GM23338 (cell line): Measurements from ENCODE around the gene CHN1. TPM values are rescaled to one million over a fixed set of nuclear protein-coding genes. Genes with fewer than 3 reads are reported as not detected.

Experiments used
- ATAC-seq: fragments of 200-7000 bp; cut with Tn5 transposase; 3 replicates; pipeline ENCODE4 v1.9.1; 2020
- DNase-seq: peaks from one replicate; pipeline ENCODE4 v3.0.0-alpha.2; 2015; ENCODE audit warnings: low spot score
- H2AFZ ChIP-seq: fragments of 200-600 bp; sonication (generic); 2 replicates; pipeline ENCODE4 v1.8.0; 2016; ENCODE audit warnings: antibody characterized with exemption, mild to moderate bottlenecking, moderate library complexity
- H3F3A ChIP-seq: fragments of 200-600 bp; sonication (generic); replicated peaks from 2 replicates; pipeline ENCODE4 v1.8.0; 2017; ENCODE audit warnings: antibody characterized with exemption, mixed run types, low read depth
- H3K27ac ChIP-seq: fragments of 200-600 bp; sonication (generic); 2 replicates; pipeline ENCODE4 v1.6.1; 2016; ENCODE audit warnings: low read depth
- H3K27me3 ChIP-seq: fragments of 200-600 bp; sonication (generic); 2 replicates; pipeline ENCODE4 v1.8.0; 2016; ENCODE audit warnings: mild to moderate bottlenecking, mixed run types, moderate library complexity; ENCODE audit not compliant: insufficient read depth
- H3K36me3 ChIP-seq: fragments of 200-600 bp; sonication (generic); 2 replicates; pipeline ENCODE4 v1.8.0; 2016; ENCODE audit warnings: mild to moderate bottlenecking; ENCODE audit not compliant: insufficient read depth
- H3K4me1 ChIP-seq: fragments of 200-600 bp; sonication (generic); 2 replicates; pipeline ENCODE4 v1.8.0; 2016; ENCODE audit warnings: mild to moderate bottlenecking, moderate library complexity; ENCODE audit not compliant: insufficient read depth
- H3K4me2 ChIP-seq: fragments of 200-600 bp; sonication (generic); 2 replicates; pipeline ENCODE4 v1.7.1; 2017; ENCODE audit warnings: mixed run types
- H3K4me3 ChIP-seq: fragments of 200-600 bp; sonication (generic); 2 replicates; pipeline ENCODE4 v1.6.1; 2016; ENCODE audit warnings: mixed run types
- H3K79me2 ChIP-seq: fragments of 200-600 bp; sonication (generic); replicated peaks from 2 replicates; pipeline ENCODE4 v1.8.0; 2017; ENCODE audit warnings: mild to moderate bottlenecking; ENCODE audit not compliant: insufficient read depth
- H3K9me2 ChIP-seq: fragments of 200-600 bp; sonication (generic); 2 replicates; pipeline ENCODE4 v1.8.0; 2017; ENCODE audit not compliant: insufficient read depth
- H4K20me1 ChIP-seq: fragments of 200-600 bp; sonication (generic); replicated peaks from 2 replicates; pipeline ENCODE4 v1.8.0; 2017; ENCODE audit warnings: mild to moderate bottlenecking; ENCODE audit not compliant: insufficient read depth
- H3K27ac Mint-ChIP-seq: 2 replicates; pipeline ENCODE4 v1.8.0; 2020; ENCODE audit warnings: inconsistent platforms, mild to moderate bottlenecking, moderate library complexity, mixed read lengths
- H3K27me3 Mint-ChIP-seq: 3 replicates; pipeline ENCODE4 v1.8.0; 2022; ENCODE audit warnings: low read depth, mild to moderate bottlenecking, moderate library complexity, mixed read lengths, inconsistent platforms; ENCODE audit not compliant: insufficient read depth, poor library complexity
- H3K36me3 Mint-ChIP-seq: 3 replicates; pipeline ENCODE4 v1.8.0; 2021; ENCODE audit warnings: low read depth, mild to moderate bottlenecking, inconsistent platforms, moderate library complexity, mixed read lengths
- H3K4me1 Mint-ChIP-seq: 3 replicates; pipeline ENCODE4 v1.8.0; 2020; ENCODE audit warnings: mild to moderate bottlenecking, inconsistent platforms, mixed read lengths
- H3K4me3 Mint-ChIP-seq: 3 replicates; pipeline ENCODE4 v1.8.0; 2021; ENCODE audit warnings: moderate library complexity, mild to moderate bottlenecking, inconsistent platforms, mixed read lengths
- H3K9me3 Mint-ChIP-seq: 3 replicates; pipeline ENCODE4 v1.8.0; 2020; ENCODE audit warnings: moderate library complexity, mild to moderate bottlenecking, inconsistent platforms, mixed read lengths
- CREB1 ChIP-seq: fragments of 250-450 bp; sonication (Bioruptor Pico); IDR thresholded peaks from 2 replicates; pipeline ENCODE4 v1.5.0; 2020; ENCODE audit warnings: low read depth, mild to moderate bottlenecking, moderate library complexity
- NANOG ChIP-seq: IDR thresholded peaks from 2 replicates; pipeline ENCODE4 v1.6.1; 2016; ENCODE audit warnings: antibody characterized with exemption, borderline replicate concordance
- POLR2AphosphoS5 ChIP-seq: IDR thresholded peaks from 2 replicates; pipeline ENCODE4 v1.6.1; 2016; ENCODE audit warnings: antibody characterized with exemption, low read depth
- STAT1 ChIP-seq: IDR thresholded peaks from one replicate; pipeline ENCODE4 v1.6.1; 2016; ENCODE audit warnings: antibody characterized with exemption; ENCODE audit not compliant: unreplicated experiment
- ZNF114 ChIP-seq: fragments of 250-450 bp; sonication (Bioruptor Pico); IDR thresholded peaks from 2 replicates; pipeline ENCODE4 v1.5.0; 2020; ENCODE audit warnings: mild to moderate bottlenecking, moderate library complexity
- ZNF331 ChIP-seq: fragments of 250-450 bp; sonication (Bioruptor Pico); IDR thresholded peaks from 2 replicates; pipeline ENCODE4 v1.5.0; 2020; ENCODE audit warnings: low read depth, mild to moderate bottlenecking, moderate library complexity
- ZNF462 ChIP-seq: fragments of 250-450 bp; sonication (Bioruptor Pico); IDR thresholded peaks from 2 replicates; pipeline ENCODE4 v1.5.0; 2020; ENCODE audit warnings: mild to moderate bottlenecking, moderate library complexity
- polyA plus RNA-seq: library from polyadenylated mRNA; unstranded; fragments of >200 nt; fragmentation: Nextera tagmentation; extraction: Ambion mirVana; gene quantifications from 2 replicates; pipeline ENCODE4 v1.2.1, GENCODE V29; 2016
- total RNA-seq: library from RNA; depleted of rRNA; stranded (reverse); fragments of >200 nt; shearing (Covaris generic); gene quantifications from 2 replicates; pipeline ENCODE4 v1.2.3, GENCODE V29; 2014
- TF ChIP-seq, protein P1 (sequence below): IDR thresholded peaks from 2 replicates; pipeline ENCODE4 v1.6.1; 2016; ENCODE audit warnings: antibody characterized with exemption
- TF ChIP-seq, protein P2 (sequence below), 2 experiments: fragments of 200-600 bp in 1 of 2; sonication (generic) in 1 of 2; conservative IDR thresholded peaks; 2 replicates each; pipeline versions ENCODE4 v1.5.1 to v1.6.1; 2016 to 2017; ENCODE audit warnings: antibody characterized with exemption in 2 of 2, low read depth in 2 of 2, mild to moderate bottlenecking in 2 of 2, moderate library complexity in 1 of 2
- TF ChIP-seq, protein P3 (sequence below): IDR thresholded peaks from one replicate; pipeline ENCODE4 v1.6.1; 2018; ENCODE audit warnings: antibody characterized with exemption; ENCODE audit not compliant: unreplicated experiment

The CHN1 gene
- total and polyA plus RNA-seq, 2 experiments from 2014 or later, result 28.1 to 36.5 TPM

GRCh38 chr2:175034716-175035115 is 29.5 kb upstream of the CHN1 start (continued):
- no peak for TF ChIP-seq ZNF462 (CRISPR knock-in tag)
- TF ChIP-seq, protein P1, sequence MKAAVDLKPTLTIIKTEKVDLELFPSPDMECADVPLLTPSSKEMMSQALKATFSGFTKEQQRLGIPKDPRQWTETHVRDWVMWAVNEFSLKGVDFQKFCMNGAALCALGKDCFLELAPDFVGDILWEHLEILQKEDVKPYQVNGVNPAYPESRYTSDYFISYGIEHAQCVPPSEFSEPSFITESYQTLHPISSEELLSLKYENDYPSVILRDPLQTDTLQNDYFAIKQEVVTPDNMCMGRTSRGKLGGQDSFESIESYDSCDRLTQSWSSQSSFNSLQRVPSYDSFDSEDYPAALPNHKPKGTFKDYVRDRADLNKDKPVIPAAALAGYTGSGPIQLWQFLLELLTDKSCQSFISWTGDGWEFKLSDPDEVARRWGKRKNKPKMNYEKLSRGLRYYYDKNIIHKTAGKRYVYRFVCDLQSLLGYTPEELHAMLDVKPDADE, result no peak
- no peak for TF ChIP-seq CREB1
- TF ChIP-seq NANOG, result no peak
- no peak for TF ChIP-seq POLR2AphosphoS5
- no peak for TF ChIP-seq ZNF331 (CRISPR knock-in tag)
- TF ChIP-seq ZNF114 (CRISPR knock-in tag), result no peak

DNA sequence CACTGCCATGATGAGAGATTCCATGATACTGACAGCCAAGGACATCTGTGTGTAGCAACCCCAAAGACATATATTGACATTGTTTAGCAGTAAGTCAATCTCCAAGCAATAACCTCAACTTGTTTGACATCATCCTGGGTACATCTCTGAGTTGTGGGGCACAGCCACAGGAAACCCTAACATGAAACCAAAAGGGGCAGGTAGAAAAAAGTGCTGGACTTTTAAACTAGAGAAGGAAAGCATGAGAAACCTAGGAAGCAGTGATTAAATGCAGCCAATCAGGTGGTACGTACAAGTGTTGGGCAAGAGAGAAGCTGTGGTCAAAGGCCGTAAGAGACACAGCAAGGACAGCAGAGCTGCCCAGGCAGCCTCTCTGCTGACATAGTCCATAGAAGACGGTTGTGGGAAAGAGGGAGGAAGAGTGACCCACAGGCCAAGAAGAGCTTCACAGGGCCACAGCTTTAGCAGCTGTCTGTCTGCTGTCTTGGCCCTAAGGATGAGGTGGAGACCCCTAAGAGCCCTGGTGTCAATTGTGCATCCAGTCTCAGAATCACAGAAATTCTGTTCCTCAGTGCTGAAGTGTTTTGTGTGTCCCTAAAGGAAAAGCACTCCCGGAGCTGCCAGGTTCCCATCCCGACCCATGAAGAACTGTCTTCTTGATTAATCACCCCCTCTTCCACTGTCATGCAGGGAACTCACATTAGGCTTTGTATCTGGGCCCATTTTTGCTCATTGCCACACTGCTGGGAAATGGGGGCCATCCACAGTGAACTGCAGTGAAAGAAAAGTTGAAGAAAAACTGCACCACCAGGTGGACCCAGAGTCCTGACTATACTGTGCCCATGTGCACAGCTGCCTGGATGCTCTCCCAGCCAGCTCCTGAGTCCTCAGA is 25.4 kb upstream of the CHN1 start:
- peak overlapping the region; percentile 54; the same call in 1 of the 2 replicates for H2AFZ ChIP-seq

More for the DNA sequence above, 25.4 kb upstream of the CHN1 start:
- Histone ChIP-seq H3K9me2 (no peaks in the 10 kb centered on the region), H4K20me1 (no peaks in the 10 kb centered on the region; the same call in 1 of the 2 replicates), H3K27me3 (no peaks in the 10 kb centered on the region), H3K4me1 (peaks cover 5% of the 10 kb centered on the region; the same call in 1 of the 2 replicates), H3K4me3 (no peak overlapping the region), H3K4me2 (no peak overlapping the region), H3K27ac (no peak overlapping the region), H3K36me3 (no peaks in the 10 kb centered on the region), H3K79me2 (no peaks in the 10 kb centered on the region), H3F3A (no peaks in the 10 kb centered on the region)
- Mint-ChIP-seq H3K4me1 (peaks cover 17% of the 10 kb centered on the region; the same call in 2 of the 3 replicates), H3K27me3 (peaks cover 2% of the 10 kb centered on the region), H3K4me3 (no peak overlapping the region), H3K36me3 (no peaks in the 10 kb centered on the region), H3K27ac (no peak overlapping the region; the same call in 1 of the 2 replicates), H3K9me3 (no peaks in the 10 kb centered on the region)
- ATAC-seq (peak; percentile 98), DNase-seq (peak; percentile 82)
- TF ChIP-seq STAT1, result no peak
- TF ChIP-seq CREB1, result no peak
- TF ChIP-seq ZNF114 (CRISPR knock-in tag), result no peak
- TF ChIP-seq, protein P2, sequence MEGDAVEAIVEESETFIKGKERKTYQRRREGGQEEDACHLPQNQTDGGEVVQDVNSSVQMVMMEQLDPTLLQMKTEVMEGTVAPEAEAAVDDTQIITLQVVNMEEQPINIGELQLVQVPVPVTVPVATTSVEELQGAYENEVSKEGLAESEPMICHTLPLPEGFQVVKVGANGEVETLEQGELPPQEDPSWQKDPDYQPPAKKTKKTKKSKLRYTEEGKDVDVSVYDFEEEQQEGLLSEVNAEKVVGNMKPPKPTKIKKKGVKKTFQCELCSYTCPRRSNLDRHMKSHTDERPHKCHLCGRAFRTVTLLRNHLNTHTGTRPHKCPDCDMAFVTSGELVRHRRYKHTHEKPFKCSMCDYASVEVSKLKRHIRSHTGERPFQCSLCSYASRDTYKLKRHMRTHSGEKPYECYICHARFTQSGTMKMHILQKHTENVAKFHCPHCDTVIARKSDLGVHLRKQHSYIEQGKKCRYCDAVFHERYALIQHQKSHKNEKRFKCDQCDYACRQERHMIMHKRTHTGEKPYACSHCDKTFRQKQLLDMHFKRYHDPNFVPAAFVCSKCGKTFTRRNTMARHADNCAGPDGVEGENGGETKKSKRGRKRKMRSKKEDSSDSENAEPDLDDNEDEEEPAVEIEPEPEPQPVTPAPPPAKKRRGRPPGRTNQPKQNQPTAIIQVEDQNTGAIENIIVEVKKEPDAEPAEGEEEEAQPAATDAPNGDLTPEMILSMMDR (conservative IDR thresholded peaks at IDR 0.05; ENCODE audit: low read depth in 2 of 2), result peak; percentile 61 to 82
- no peak for TF ChIP-seq NANOG
- TF ChIP-seq, protein P3, sequence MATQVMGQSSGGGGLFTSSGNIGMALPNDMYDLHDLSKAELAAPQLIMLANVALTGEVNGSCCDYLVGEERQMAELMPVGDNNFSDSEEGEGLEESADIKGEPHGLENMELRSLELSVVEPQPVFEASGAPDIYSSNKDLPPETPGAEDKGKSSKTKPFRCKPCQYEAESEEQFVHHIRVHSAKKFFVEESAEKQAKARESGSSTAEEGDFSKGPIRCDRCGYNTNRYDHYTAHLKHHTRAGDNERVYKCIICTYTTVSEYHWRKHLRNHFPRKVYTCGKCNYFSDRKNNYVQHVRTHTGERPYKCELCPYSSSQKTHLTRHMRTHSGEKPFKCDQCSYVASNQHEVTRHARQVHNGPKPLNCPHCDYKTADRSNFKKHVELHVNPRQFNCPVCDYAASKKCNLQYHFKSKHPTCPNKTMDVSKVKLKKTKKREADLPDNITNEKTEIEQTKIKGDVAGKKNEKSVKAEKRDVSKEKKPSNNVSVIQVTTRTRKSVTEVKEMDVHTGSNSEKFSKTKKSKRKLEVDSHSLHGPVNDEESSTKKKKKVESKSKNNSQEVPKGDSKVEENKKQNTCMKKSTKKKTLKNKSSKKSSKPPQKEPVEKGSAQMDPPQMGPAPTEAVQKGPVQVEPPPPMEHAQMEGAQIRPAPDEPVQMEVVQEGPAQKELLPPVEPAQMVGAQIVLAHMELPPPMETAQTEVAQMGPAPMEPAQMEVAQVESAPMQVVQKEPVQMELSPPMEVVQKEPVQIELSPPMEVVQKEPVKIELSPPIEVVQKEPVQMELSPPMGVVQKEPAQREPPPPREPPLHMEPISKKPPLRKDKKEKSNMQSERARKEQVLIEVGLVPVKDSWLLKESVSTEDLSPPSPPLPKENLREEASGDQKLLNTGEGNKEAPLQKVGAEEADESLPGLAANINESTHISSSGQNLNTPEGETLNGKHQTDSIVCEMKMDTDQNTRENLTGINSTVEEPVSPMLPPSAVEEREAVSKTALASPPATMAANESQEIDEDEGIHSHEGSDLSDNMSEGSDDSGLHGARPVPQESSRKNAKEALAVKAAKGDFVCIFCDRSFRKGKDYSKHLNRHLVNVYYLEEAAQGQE, result no peak
